OCI-LY7 (cell line): Measurements from ENCODE around the gene NPIPB6. TPM values are rescaled to one million over a fixed set of nuclear protein-coding genes. Genes with fewer than 3 reads are reported as not detected.
"Not testable (repeated sequence)": the region's sequence is repeated elsewhere in the genome, so short reads cannot be mapped to it uniquely, and the experiment has no call there.

Source experiments
- Bru-seq: library from RNA; stranded (reverse); fragments of 400-500 nt; gene quantifications from one replicate; lab custom pipeline; 2021; lab: Mats Ljungman, UMichigan
- BruChase-seq, 2 experiments: library from RNA; stranded (reverse); fragments of 400-500 nt; gene quantifications; one replicate each; lab custom pipeline; 2021; lab: Mats Ljungman, UMichigan
- BruUV-seq: library from RNA; stranded (reverse); fragments of 400-500 nt; replicated peaks from 2 replicates; lab custom pipeline; 2021; lab: Mats Ljungman, UMichigan
- CTCF ChIA-PET: fragments of 300-600 bp; sonication (Branson Sonifier 250); formaldehyde crosslinking; loops from one replicate; lab custom pipeline; 2022; ENCODE audit warnings: antibody characterized with exemption; ENCODE audit not compliant: unreplicated experiment; lab: Charles Lee
- POLR2A ChIA-PET: fragments of 300-600 bp; sonication (Branson Sonifier 250); formaldehyde crosslinking; loops from one replicate; lab custom pipeline; 2022; ENCODE audit warnings: antibody characterized with exemption; lab: Charles Lee
- DNase-seq: peaks from one replicate; pipeline ENCODE4 v3.0.0-alpha.2; 2015; ENCODE audit warnings: low spot score
- H2AFZ ChIP-seq: fragments of 200-600 bp; sonication (generic), shearing (Covaris generic); 2 replicates; pipeline ENCODE4 v1.6.1; 2014; ENCODE audit warnings: mild to moderate bottlenecking, antibody characterized with exemption, low read length, moderate library complexity
- H3K27ac ChIP-seq: fragments of 200-600 bp; sonication (generic); 2 replicates; pipeline ENCODE4 v1.5.1; 2014; ENCODE audit warnings: mixed run types, low read depth, mild to moderate bottlenecking, moderate library complexity, low read length, inconsistent platforms; ENCODE audit not compliant: poor library complexity, severe bottlenecking
- H3K36me3 ChIP-seq: fragments of 200-600 bp; sonication (generic); 2 replicates; pipeline ENCODE4 v1.6.1; 2014; ENCODE audit warnings: mild to moderate bottlenecking, antibody characterized with exemption, low read length, moderate library complexity, mixed read lengths; ENCODE audit not compliant: insufficient read depth
- H3K4me1 ChIP-seq: fragments of 200-600 bp; sonication (generic); 2 replicates; pipeline ENCODE4 v1.5.1; 2014; ENCODE audit warnings: mild to moderate bottlenecking, low read length; ENCODE audit not compliant: insufficient read depth, poor library complexity, severe bottlenecking
- H3K4me2 ChIP-seq: fragments of 200-600 bp; sonication (generic); 2 replicates; pipeline ENCODE4 v1.6.1; 2014; ENCODE audit warnings: mild to moderate bottlenecking, low read length
- H3K4me3 ChIP-seq: fragments of 200-600 bp; sonication (generic); 2 replicates; pipeline ENCODE4 v1.5.1; 2014; ENCODE audit warnings: mild to moderate bottlenecking, low read depth, low read length; ENCODE audit not compliant: poor library complexity, severe bottlenecking
- H3K79me2 ChIP-seq: fragments of 200-600 bp; sonication (generic); 2 replicates; pipeline ENCODE4 v1.6.1; 2016; ENCODE audit warnings: low read depth, mild to moderate bottlenecking, low read length, moderate library complexity, mixed read lengths; ENCODE audit not compliant: insufficient read depth
- H3K9me2 ChIP-seq: fragments of 200-600 bp; sonication (generic); 2 replicates; pipeline ENCODE4 v1.6.1; 2016; ENCODE audit warnings: mild to moderate bottlenecking, low read length, mixed read lengths; ENCODE audit not compliant: insufficient read depth
- H3K9me3 ChIP-seq: fragments of 200-600 bp; sonication (generic); 2 replicates; pipeline ENCODE4 v1.6.1; 2014; ENCODE audit warnings: mild to moderate bottlenecking, mixed run types, low read length, mixed read lengths
- H4K20me1 ChIP-seq: fragments of 200-600 bp; sonication (generic); 2 replicates; pipeline ENCODE4 v1.6.1; 2014; ENCODE audit warnings: mild to moderate bottlenecking, antibody characterized with exemption, low read length, moderate library complexity, mixed read lengths; ENCODE audit not compliant: insufficient read depth
- intact Hi-C: fragments of 100-400 bp; cut with micrococcal nuclease; formaldehyde crosslinking; loops from one replicate; pipeline ENCODE4 v1.10.0; 2022; ENCODE audit not compliant: unreplicated experiment
- long read RNA-seq: library from polyadenylated mRNA; stranded (forward); transcript quantifications from one replicate; pipeline ENCODE4 v2.0.0, GENCODE V29; 2022
- total RNA-seq, 2 experiments: library from RNA; depleted of rRNA in 1 of 2; stranded (reverse); fragments of >200 nt in 1 of 2; shearing (Covaris generic) in 1 of 2; gene quantifications; 2 replicates each; pipeline ENCODE4 v1.2.3, GENCODE V29; 2014 to 2022

The NPIPB6 gene
- total RNA-seq (2014; rRNA removed; shearing (Covaris generic)) (5.0 and 5.3 TPM in 2 replicates), total RNA-seq (2022) (12.1 and 16.1 TPM in 2 replicates), Bru-seq, nascent RNA (percentile 50 among the genes with signal in this experiment), BruChase-seq, experiment 1, labeled RNA remaining after a 6-hour chase (percentile 66 among the genes with signal in this experiment), BruChase-seq, experiment 2, labeled RNA remaining after a 2-hour chase (percentile 61 among the genes with signal in this experiment)
- long read RNA-seq, partial matches to known transcripts = 2 of 2 reads
- long read RNA-seq, other reads (novel, unspliced or antisense) = 0 of 2 reads

DNA sequence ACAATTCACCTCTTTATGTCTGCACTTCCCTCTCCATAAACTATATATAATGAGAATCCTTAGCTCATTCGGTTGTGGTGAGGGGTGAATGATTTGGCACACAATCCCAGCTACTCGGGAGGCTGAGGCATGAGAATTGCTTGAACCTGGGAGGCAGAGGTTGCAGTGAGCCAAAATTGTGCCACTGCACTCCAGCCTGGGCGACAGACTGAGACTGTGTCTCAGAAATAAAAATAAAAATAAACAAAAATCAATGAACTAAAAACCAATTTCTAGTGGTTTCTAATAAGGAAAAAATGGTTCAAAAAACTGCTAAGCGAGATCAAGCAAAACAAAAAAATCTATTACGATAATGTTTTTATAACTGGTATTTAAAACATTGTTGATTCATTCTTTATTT lies at the start of gene NPIPB6:
Gene NPIPB6 (minus strand): TSS at position 101 of the 400 bp plus-strand sequence. CDS start 686 bp downstream, outside the sequence.
- H3K4me3 ChIP-seq, H4K20me1 ChIP-seq, H2AFZ ChIP-seq, POLR2A ChIA-PET, H3K4me2 ChIP-seq, H3K36me3 ChIP-seq, H3K79me2 ChIP-seq, DNase-seq, CTCF ChIA-PET, intact Hi-C loops, H3K9me3 ChIP-seq, H3K9me2 ChIP-seq, BruUV-seq: not testable (repeated sequence)
- peaks cover 11% of the 10 kb centered on the region for H3K4me1 ChIP-seq
- peak within 1 kb of the TSS; percentile 37 for H3K27ac ChIP-seq

DNA sequence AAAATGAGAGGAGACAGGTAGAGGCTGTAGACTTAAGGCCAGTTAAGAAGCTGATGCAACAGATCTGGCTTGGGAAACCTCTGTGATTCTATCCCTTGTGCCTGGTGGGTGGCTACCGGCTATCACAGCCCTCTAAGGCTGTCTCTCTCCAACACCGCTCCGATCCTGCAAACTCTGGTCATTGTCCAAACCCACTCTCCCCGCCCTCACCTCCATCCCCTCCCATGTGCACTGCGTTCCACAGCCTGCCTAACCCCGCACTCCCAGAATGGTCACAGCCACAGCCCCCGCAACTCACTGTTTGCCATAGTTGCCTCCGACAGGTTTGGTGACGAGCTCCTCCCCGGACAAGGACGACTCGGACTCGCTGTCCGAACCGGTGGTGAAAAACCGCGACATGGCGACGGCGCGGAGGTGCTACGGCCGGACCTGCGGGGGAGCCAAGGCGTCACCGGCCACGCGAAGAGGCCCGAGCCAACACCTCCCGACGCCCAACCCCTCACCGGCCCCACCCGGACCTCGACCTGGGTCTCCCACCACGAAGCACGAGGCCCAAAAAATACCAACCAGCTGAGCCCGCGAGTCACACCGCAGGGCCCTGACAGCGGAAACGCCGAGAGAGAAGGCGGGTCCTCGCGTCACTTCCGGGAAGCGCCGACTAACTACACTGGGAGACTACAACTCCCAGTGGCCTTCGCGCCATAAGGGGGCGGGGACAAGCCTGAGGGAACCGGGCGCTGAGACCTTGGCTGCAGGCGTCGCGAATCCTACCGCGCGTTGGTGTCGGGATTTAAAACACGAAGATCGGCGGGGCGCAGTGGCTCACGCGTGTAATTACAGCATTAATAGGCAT lies 40.1 kb upstream of the NPIPB6 start, which contains the start of gene EIF3CL:
Gene EIF3CL (minus strand): TSS at position 622 of the 853 bp plus-strand sequence. CDS start 223 bp downstream, at position 399.
- intact Hi-C loops, CTCF ChIA-PET, H3K9me3 ChIP-seq, H3K4me1 ChIP-seq, H2AFZ ChIP-seq, DNase-seq, H3K9me2 ChIP-seq, BruUV-seq, POLR2A ChIA-PET, H3K36me3 ChIP-seq, H3K27ac ChIP-seq, H3K79me2 ChIP-seq, H4K20me1 ChIP-seq: not testable (repeated sequence)
- Histone ChIP-seq H3K4me2 (peak within 1 kb of the TSS; percentile 39; the same call in 1 of the 2 replicates), H3K4me3 (peak within 1 kb of the TSS; percentile 67)

DNA sequence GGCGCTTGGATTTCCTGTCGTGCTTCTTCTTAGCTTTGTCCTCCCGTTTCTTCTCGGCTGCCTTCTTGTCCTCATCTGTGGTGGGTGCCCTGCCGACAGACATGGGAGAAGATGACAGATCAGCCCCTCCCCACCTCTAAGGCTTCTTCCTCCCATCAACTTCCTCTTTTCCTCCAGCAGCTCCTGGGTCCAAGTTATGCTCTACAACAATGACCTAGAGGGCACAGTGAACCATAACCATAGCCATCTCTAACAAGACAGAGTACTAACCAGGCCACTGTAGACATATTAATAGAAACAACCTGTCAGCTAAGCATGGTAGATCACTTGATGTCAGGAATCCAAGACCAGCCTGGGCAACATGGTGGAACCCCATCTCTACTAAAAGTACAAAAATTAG lies 28.7 kb upstream of the NPIPB6 start:
- H4K20me1 ChIP-seq, POLR2A ChIA-PET, H3K9me3 ChIP-seq, DNase-seq, H3K36me3 ChIP-seq, BruUV-seq, H3K9me2 ChIP-seq, CTCF ChIA-PET, H2AFZ ChIP-seq, H3K4me1 ChIP-seq, intact Hi-C loops, H3K4me2 ChIP-seq, H3K4me3 ChIP-seq, H3K27ac ChIP-seq, H3K79me2 ChIP-seq: not testable (repeated sequence)

DNA sequence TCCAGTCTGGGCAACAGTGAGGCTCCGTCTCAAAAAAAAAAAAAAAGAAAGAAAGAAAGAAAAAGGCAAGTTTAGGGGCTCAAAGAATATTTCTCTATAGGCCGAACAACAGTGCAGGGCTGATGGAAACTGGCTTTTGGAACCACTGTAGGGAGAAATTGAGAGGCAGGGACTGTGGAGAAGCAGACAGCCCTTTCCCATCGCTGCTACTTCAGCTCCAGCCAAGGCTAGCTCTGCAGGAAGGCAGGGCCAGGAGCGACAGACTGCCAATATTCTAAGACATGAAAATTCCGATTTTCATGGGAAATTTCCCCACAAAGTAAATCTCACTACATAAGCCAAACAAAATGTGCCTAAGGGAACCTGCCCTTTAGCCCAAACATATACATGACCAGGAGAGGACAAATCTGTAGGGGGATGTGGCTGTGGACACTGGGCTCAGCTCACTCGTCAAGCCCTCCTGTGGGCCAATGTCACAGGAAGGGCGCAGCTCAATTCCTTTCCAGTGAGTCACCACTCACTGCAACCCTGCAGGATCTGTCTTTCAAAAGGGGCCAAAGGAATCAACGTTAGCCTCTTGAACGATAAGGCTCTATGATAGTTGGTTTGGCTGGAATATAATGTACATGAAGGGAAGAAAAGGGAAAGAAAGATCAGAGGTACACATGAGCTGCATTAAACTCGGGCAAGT lies 19.0 kb upstream of the NPIPB6 start:
- not testable (repeated sequence) for BruUV-seq, H3K27ac ChIP-seq

DNA sequence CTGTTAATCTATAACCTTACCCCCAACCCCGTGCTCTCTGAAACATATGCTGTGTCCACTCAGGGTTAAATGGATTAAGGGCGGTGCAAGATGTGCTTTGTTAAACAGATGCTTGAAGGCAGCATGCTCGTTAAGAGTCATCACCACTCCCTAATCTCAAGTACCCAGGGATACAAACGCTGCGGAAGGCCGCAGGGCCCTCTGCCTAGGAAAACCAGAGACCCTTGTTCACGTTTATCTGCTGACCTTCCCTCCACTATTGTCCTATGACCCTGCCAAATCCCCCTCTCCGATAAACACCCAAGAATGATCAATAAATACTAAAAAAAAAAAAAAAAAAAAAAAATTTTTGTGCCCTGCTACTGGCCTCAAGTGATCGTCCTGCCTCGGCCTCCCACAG lies 14.5 kb upstream of the NPIPB6 start:
- DNase-seq, H4K20me1 ChIP-seq, H3K27ac ChIP-seq, intact Hi-C loops, H3K9me2 ChIP-seq, H3K4me3 ChIP-seq, H3K4me2 ChIP-seq, H3K4me1 ChIP-seq, H2AFZ ChIP-seq, CTCF ChIA-PET, POLR2A ChIA-PET, H3K79me2 ChIP-seq, BruUV-seq, H3K36me3 ChIP-seq, H3K9me3 ChIP-seq: not testable (repeated sequence)

More for the DNA sequence above, 19.0 kb upstream of the NPIPB6 start:
- H3K4me3 ChIP-seq, CTCF ChIA-PET, H3K9me3 ChIP-seq, H4K20me1 ChIP-seq, POLR2A ChIA-PET, H2AFZ ChIP-seq, H3K4me1 ChIP-seq, H3K4me2 ChIP-seq, H3K79me2 ChIP-seq, H3K9me2 ChIP-seq, H3K36me3 ChIP-seq, DNase-seq, intact Hi-C loops: not testable (repeated sequence)

DNA sequence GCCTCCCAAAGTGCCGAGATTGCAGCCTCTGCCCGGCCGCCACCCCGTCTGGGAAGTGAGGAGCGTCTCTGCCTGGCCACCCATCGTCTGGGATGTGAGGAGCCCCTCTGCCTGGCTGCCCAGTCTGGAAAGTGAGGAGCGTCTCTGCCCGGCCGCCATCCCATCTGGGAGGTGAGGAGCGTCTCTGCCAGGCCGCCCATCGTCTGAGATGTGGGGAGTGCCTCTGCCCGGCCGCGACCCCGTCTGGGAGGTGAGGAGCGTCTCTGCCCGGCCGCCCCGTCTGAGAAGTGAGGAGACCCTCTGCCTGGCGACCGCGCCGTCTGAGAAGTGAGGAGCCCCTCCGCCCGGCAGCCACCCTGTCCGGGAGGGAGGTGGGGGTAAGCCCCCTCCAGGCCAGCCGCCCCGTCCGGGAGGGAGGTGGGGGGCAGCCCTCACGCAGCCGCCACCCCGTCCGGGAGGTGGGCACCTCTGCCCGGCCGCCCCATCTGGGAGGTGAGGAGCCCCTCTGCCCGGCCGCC lies 13.9 kb upstream of the NPIPB6 start:
- intact Hi-C loops = not testable (repeated sequence)

More for the DNA sequence above, 13.9 kb upstream of the NPIPB6 start:
- H3K27ac ChIP-seq, H3K4me2 ChIP-seq, H3K4me1 ChIP-seq, H3K9me2 ChIP-seq, H3K79me2 ChIP-seq, H4K20me1 ChIP-seq, BruUV-seq, CTCF ChIA-PET, H3K36me3 ChIP-seq, H3K4me3 ChIP-seq, POLR2A ChIA-PET, H3K9me3 ChIP-seq, DNase-seq, H2AFZ ChIP-seq: not testable (repeated sequence)
